Transverse colon (tissue), 4 donors: Measurements from ENCODE around the gene CHKA. TPM values are rescaled to one million over a fixed set of nuclear protein-coding genes. Genes with fewer than 3 reads are reported as not detected.

Source experiments
- DNase-seq: peaks from one replicate; pipeline ENCODE4 v3.0.0-alpha.2; 2019
- H3K27ac ChIP-seq, 4 donors: fragments of 200-600 bp; sonication (generic); 2 replicates each; pipeline ENCODE4 v1.5.1; 2016 to 2018; ENCODE audit warnings: inconsistent platforms in 4 of 4
- H3K27me3 ChIP-seq: fragments of 200-600 bp; sonication (generic); 2 replicates; pipeline ENCODE4 v1.5.1; 2017; ENCODE audit warnings: inconsistent platforms
- H3K36me3 ChIP-seq, 4 donors: fragments of 200-600 bp; sonication (generic); 2 replicates each; pipeline ENCODE4 v1.5.1; 2017 to 2019; ENCODE audit warnings: inconsistent platforms in 4 of 4
- H3K4me1 ChIP-seq, 4 donors: fragments of 200-600 bp; sonication (generic); 2 replicates each; pipeline ENCODE4 v1.5.1; 2017 to 2020; ENCODE audit warnings: inconsistent platforms in 4 of 4
- H3K4me3 ChIP-seq, 4 donors: fragments of 200-600 bp; sonication (generic); 1 replicate in 1 of 4; 2 replicates in 3 of 4; pipeline versions ENCODE4 v1.5.1 to v1.6.1; 2017 to 2019; ENCODE audit warnings: inconsistent platforms in 4 of 4
- H3K9me3 ChIP-seq, 2 donors: fragments of 200-600 bp; sonication (generic); 2 replicates each; pipeline ENCODE4 v1.5.1; 2017 to 2019; ENCODE audit warnings: inconsistent platforms in 2 of 2
- EP300 ChIP-seq: sonication (generic); formaldehyde crosslinking; IDR thresholded peaks from one replicate; pipeline ENCODE4 v1.6.1; 2017; ENCODE audit warnings: antibody characterized with exemption, low read depth
- POLR2A ChIP-seq: fragments of 450-650 bp; IDR thresholded peaks from one replicate; pipeline ENCODE4 v1.6.1; 2016; ENCODE audit warnings: antibody characterized with exemption, mild to moderate bottlenecking, moderate library complexity
- POLR2AphosphoS5 ChIP-seq, 3 donors: sonication (generic); formaldehyde crosslinking; IDR thresholded peaks; one replicate each; pipeline ENCODE4 v1.6.1; 2016; ENCODE audit warnings: antibody characterized with exemption in 3 of 3
- WGBS, 2 donors: methylation state at CpG; one replicate each; pipeline ENCODE4 v1.1.5; 2018; ENCODE audit warnings: low coverage in 1 of 2; 5-methylcytosine and 5-hydroxymethylcytosine counted together
- in situ Hi-C, 4 donors: fragments of 200-750 bp; cut with MboI; loops; one replicate each; pipeline versions ENCODE4 v1.15.0 to v1.15.1; 2017; ENCODE audit warnings: low sequenced_read_pairs in 3 of 4, low pct_ligation_motif_present in 1 of 4, low pct_unique_long_range_greater_than_20kb in 1 of 4
- intact Hi-C: fragments of 100-400 bp; cut with DNase I; formaldehyde crosslinking; loops from one replicate; pipeline ENCODE4 v1.15.1; 2023; ENCODE audit warnings: low total_unique reads
- total RNA-seq, 4 donors: library from RNA; depleted of rRNA; stranded (reverse); fragments of >200 nt; gene quantifications; one replicate each; pipeline ENCODE4 v1.1.0, GENCODE V29; 2016
- TF ChIP-seq, protein P1 (sequence below), 5 experiments: fragments of 200-600 bp in 3 of 5; fragments of 450-650 bp in 2 of 5; sonication (generic) in 3 of 5; IDR thresholded peaks; 1 replicate in 2 of 5; 2 replicates in 3 of 5; pipeline ENCODE4 v1.5.1; 2016 to 2017; ENCODE audit warnings: antibody characterized with exemption in 5 of 5, inconsistent platforms in 3 of 5, mild to moderate bottlenecking in 2 of 5, moderate library complexity in 1 of 5

Gene CHKA
- total RNA-seq, 4 donors from 2014 or later, result 41.6 to 253 (median 121) TPM

DNA sequence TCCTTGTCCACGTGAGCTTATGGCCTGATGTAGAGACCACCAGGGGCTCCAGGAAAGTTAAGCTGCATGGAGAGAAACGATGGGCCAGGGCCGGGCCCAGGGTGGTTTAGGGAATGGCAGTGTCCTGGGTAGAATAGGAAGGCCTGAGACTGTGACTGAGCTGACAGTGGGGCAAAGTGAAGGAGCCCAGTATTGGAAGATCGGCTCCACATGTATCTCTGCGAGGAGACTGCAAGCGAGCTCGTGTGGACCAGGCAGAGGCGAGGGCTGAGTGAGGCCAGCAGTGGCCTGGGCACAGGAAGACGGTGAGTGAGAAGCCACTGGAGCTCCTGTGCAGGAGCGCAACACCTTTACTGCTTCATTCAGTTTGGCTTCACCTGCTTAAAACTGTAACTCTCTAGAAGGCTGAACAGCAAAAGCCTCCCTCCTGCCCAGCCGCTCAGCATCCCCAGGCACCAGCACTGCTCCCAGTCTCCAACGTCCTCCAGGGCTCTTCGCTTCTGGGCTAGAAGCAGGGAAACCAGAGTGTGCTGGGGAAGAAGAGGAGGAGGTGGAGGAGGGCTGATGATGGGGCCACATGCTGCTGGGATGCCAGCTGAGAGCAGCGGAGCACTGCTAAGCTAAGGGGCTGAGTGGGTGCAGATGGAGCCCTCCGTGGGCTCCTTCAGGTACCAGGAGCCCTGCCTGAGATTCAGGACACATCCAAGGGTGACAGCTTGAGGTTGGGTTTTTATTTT, 68.9 kb downstream of the CHKA start:
- Histone ChIP-seq H3K4me3 (no peak overlapping the region), H3K27me3 (no peaks in the 10 kb centered on the region), H3K9me3 (no peaks in the 10 kb centered on the region), H3K36me3 (peaks cover 0 to 29% (median 8%) of the 10 kb centered on the region in 4 donors), H3K27ac (no peak overlapping the region), H3K4me1 (no peaks in the 10 kb centered on the region)
- TF ChIP-seq POLR2AphosphoS5 (IDR thresholded peaks at IDR 0.05) (peak in 1 of 3 donors; percentile 4), EP300 (no peak), POLR2A (no peak)
- TF ChIP-seq, protein P1, sequence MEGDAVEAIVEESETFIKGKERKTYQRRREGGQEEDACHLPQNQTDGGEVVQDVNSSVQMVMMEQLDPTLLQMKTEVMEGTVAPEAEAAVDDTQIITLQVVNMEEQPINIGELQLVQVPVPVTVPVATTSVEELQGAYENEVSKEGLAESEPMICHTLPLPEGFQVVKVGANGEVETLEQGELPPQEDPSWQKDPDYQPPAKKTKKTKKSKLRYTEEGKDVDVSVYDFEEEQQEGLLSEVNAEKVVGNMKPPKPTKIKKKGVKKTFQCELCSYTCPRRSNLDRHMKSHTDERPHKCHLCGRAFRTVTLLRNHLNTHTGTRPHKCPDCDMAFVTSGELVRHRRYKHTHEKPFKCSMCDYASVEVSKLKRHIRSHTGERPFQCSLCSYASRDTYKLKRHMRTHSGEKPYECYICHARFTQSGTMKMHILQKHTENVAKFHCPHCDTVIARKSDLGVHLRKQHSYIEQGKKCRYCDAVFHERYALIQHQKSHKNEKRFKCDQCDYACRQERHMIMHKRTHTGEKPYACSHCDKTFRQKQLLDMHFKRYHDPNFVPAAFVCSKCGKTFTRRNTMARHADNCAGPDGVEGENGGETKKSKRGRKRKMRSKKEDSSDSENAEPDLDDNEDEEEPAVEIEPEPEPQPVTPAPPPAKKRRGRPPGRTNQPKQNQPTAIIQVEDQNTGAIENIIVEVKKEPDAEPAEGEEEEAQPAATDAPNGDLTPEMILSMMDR (IDR thresholded peaks at IDR 0.05), result no peak
- in situ Hi-C loops (no loop called here), intact Hi-C loops (no loop called here)
- 85% methylated on average over 15 of the region's 15 CpGs; no CpG with 5 or more reads in 1 of the 2 donors for whole genome bisulfite sequencing, 2 donors
- DNase-seq, result no peak

DNA sequence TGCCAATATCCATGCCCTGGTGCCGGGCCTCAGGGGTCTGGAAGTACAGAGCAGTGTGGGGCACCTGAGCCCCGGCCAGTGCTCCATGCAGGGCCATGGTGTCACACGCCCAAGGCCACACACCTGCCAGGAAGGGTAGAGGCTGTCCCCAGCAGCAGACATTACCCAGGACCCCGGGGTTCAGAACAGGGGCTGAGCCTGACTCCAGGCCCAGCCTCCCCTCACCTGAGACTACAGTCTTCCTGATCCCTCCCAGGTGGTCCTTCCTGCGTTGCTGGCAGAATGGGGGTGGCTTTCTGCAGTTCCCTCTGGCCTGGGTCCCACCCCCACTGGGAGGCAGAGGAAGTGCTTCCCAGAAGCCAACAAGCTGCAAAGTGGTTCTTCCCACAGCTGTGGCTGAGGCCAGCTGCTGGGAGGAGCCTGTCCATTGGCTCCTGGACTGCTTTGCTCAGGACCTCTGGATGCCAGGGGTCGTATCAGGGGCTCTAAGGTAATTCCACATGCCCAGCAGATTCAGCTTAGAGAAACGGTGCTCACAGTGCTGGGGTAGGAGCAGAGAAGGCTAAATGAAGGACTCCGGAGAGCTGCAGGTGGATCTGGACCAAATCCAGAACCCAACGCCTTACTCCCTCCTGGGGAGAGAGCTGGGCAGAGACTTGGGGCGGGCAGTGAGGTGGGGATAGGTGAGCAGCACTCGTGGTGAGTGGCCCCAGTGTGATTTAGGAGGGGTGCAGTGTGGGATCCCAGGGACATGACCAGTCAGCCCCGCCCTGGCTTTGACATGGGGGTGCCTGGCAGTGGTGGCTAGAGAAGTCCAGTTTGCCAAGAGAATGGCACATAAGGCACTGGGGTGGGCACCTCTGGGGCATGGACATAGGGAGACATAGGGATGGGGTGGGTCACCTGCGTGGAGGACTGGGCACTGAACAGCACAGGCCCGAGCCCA, 69.7 kb downstream of the CHKA start:
- Histone ChIP-seq H3K4me3 (no peak overlapping the region), H3K4me1 (no peaks in the 10 kb centered on the region), H3K27ac (no peak overlapping the region), H3K27me3 (no peaks in the 10 kb centered on the region), H3K36me3 (peaks cover 0 to 29% (median 8%) of the 10 kb centered on the region in 4 donors), H3K9me3 (no peaks in the 10 kb centered on the region)
- TF ChIP-seq POLR2A, result no peak
- TF ChIP-seq POLR2AphosphoS5 (IDR thresholded peaks at IDR 0.05), result peak in 1 of 3 donors; percentile 1
- in situ Hi-C loops, result no loop called here
- no peak for DNase-seq
- intact Hi-C loops, result no loop called here
- 87% methylated on average over 13 of the region's 14 CpGs; no CpG with 5 or more reads in 1 of the 2 donors for WGBS, 2 donors

DNA sequence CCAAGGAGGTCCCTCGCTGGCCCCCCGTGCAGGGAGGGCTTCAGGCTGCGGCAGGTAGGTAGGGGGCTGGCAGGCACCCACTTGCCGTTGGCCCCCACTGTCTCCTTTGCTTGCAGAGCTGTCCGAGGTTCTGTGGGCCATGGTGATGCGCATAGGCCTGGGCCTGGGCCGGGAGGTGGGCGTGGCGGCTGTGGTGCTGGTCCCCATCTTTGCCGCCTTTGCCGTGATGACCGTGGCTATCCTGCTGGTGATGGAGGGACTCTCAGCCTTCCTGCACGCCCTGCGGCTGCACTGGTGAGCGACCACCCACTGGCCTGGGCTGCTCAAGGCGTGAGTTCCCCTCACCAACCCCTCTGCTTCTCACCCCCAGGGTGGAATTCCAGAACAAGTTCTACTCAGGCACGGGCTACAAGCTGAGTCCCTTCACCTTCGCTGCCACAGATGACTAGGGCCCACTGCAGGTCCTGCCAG, 70.8 kb downstream of the CHKA start:
- WGBS, 2 donors, result 95% methylated on average over 18 of the region's 18 CpGs; no CpG with 5 or more reads in 1 of the 2 donors
- TF ChIP-seq POLR2A (no peak), POLR2AphosphoS5 (IDR thresholded peaks at IDR 0.05) (no peak), EP300 (no peak)
- TF ChIP-seq, protein P1 (IDR thresholded peaks at IDR 0.05), result no peak
- H3K27me3 ChIP-seq, result no peaks in the 10 kb centered on the region
- in situ Hi-C loops, result no loop called here
- intact Hi-C loops, result no loop called here
- H3K36me3 ChIP-seq, result peaks cover 0 to 29% (median 8%) of the 10 kb centered on the region in 4 donors
- H3K4me1 ChIP-seq, result no peaks in the 10 kb centered on the region
- no peaks in the 10 kb centered on the region for H3K9me3 ChIP-seq
- DNase-seq, result no peak
- H3K27ac ChIP-seq, result no peak overlapping the region
- H3K4me3 ChIP-seq, result no peak overlapping the region

DNA sequence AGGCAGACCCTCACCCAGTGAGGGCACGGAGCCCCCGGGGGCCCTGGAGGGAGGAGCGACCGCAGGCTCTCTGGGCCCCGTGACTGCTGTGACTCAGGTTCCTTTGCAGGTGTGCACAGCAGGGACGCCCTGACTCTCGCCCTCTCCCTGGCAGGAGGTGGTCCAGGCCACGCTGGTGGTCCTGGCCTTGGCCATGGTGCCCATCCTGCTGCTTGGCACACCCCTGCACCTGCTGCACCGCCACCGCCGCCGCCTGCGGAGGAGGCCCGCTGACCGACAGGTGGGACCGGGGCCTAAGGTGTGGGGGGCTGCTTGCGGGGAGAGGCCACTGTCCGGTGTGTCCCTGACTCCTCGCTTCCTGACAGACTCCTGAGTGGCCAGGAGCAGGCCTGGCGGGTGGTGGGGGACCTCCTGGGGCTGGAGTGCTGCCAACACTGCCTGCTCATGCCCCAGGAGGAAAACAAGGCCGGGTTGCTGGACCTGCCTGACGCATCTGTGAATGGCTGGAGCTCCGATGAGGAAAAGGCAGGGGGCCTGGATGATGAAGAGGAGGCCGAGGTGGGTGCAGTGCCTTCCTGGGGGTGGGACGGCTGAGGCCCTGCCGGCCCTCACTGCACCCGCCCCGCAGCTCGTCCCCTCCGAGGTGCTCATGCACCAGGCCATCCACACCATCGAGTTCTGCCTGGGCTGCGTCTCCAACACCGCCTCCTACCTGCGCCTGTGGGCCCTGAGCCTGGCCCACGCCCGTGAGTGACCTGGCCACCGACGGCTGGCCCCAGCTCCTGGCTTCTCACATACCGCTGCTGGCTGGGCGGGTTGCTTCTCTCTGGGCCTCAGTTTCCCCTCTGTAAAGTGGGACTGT, 71.4 kb downstream of the CHKA start:
- Histone ChIP-seq H3K36me3 (peaks cover 0 to 29% (median 9%) of the 10 kb centered on the region in 4 donors), H3K27me3 (no peaks in the 10 kb centered on the region), H3K4me3 (no peak overlapping the region), H3K9me3 (no peaks in the 10 kb centered on the region), H3K4me1 (no peaks in the 10 kb centered on the region), H3K27ac (no peak overlapping the region)
- WGBS, 2 donors, result 94% methylated on average over 28 of the region's 40 CpGs; no CpG with 5 or more reads in 1 of the 2 donors
- in situ Hi-C loops (no loop called here), intact Hi-C loops (no loop called here)
- TF ChIP-seq EP300 (no peak), POLR2A (no peak), POLR2AphosphoS5 (IDR thresholded peaks at IDR 0.05) (no peak)
- TF ChIP-seq, protein P1 (IDR thresholded peaks at IDR 0.05), result no peak
- DNase-seq, result no peak
